Adrenal gland (tissue), 5 donors: ENCODE measurements around the gene MYADML2.

Experiments
- CTCF ChIP-seq, 6 experiments: fragments of 450-650 bp in 4 of 6; fragments of 200-600 bp in 2 of 6; sonication (generic) in 1 of 6; IDR thresholded peaks; 1 replicate in 5 of 6; 2 replicates in 1 of 6; pipeline versions ENCODE4 v1.5.1 to v1.8.0; 2016 to 2021; ENCODE audit warnings: antibody characterized with exemption in 6 of 6, mild to moderate bottlenecking in 2 of 6, moderate library complexity in 1 of 6
- POLR2A ChIP-seq, 2 donors: fragments of 450-650 bp; IDR thresholded peaks; one replicate each; pipeline ENCODE4 v1.6.1; 2017; ENCODE audit warnings: antibody characterized with exemption in 2 of 2, mild to moderate bottlenecking in 2 of 2, moderate library complexity in 1 of 2
- donor health status: DM: no; HTN: no; CAD: no.

GRCh38 chr17:81933178-81933699, 13.8 kb downstream of the MYADML2 start:
- TF ChIP-seq CTCF (IDR thresholded peaks at IDR 0.05): no peak
- TF ChIP-seq POLR2A (IDR thresholded peaks at IDR 0.05): no peak
